ENCODE measurements around the gene GSE1. TPM values are rescaled to one million over a fixed set of nuclear protein-coding genes. Genes with fewer than 3 reads are reported as not detected.

Gene GSE1
- total and polyA plus RNA-seq, 5 donors from 2014 or later: 0.38 to 17.1 (median 0.55) TPM

DNA sequence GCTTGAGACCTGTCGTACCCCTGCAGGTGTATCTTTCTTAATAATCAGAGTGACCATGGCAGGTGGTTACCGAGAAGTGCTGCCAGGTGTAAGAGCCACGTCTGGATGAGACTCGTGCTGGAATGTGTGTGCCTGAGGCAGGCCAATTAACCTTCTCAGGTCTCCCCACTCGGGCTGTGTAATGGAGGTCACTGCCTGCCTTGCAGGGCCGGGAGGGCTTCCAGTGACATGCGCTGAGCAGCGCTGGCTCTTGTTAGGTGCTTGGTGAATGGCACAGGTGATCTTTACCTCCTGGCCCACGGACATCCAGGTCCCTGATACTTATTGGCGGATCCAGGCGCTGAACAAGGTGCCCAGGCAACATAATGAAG, 4.6 kb upstream of the GSE1 start:
- Mint-ChIP-seq H3K36me3 (no peaks in the 10 kb centered on the region), H3K27ac (no peak overlapping the region), H3K4me3 (no peak overlapping the region), H3K27me3 (peaks cover 20% of the 10 kb centered on the region), H3K9me3 (peaks cover 0 to 1% (median 0%) of the 10 kb centered on the region in 7 donors), H3K4me1 (peaks cover 0 to 22% (median 1%) of the 10 kb centered on the region in 4 donors)
- H3K27me3 ChIP-seq (ENCODE audit: control insufficient read depth, insufficient read depth, low read length): no peaks in the 10 kb centered on the region
- no peak overlapping the region for H3K4me3 ChIP-seq (ENCODE audit: low read depth, low read length)
- H3K4me1 ChIP-seq (ENCODE audit: control insufficient read depth, insufficient read depth, low read length, poor library complexity, severe bottlenecking): peaks cover 30% of the 10 kb centered on the region
- H3K36me3 ChIP-seq (ENCODE audit: control insufficient read depth, insufficient read depth, low read length): no peaks in the 10 kb centered on the region
- H3K27ac ChIP-seq (ENCODE audit: insufficient read depth, low read length, poor library complexity, severe bottlenecking): no peak overlapping the region
- no peaks in the 10 kb centered on the region for H3K9me3 ChIP-seq (ENCODE audit: control insufficient read depth in 2 of 2, low read length in 2 of 2)
- ATAC-seq (ENCODE audit: low read depth in 2 of 2): no peak
- DNase-seq: no peak

DNA sequence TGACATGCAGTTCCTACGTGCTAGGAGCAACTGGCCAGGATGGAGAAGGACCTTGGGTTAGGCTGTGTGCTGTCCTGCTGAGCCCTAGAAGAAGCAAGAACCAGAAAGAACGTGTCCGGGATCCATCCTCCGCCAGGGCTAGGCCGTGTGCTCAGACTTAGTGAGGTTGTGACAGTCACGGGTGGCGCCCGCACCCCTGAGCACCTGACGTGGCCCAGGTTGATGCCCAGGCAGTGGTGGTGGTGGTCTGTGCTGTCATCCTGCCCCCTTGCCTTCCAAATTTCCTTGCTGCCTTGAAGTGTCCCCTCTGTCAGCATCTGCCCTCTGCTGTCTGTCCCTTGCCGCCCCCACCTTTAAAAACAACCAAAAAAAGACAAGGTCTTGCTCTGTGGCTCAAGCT, 4.2 kb upstream of the GSE1 start:
- H3K27me3 ChIP-seq (ENCODE audit: control insufficient read depth, insufficient read depth, low read length): no peaks in the 10 kb centered on the region
- no peaks in the 10 kb centered on the region for H3K36me3 ChIP-seq (ENCODE audit: control insufficient read depth, insufficient read depth, low read length)
- peaks cover 20% of the 10 kb centered on the region for H3K27me3 Mint-ChIP-seq
- no peak overlapping the region for H3K27ac ChIP-seq (ENCODE audit: insufficient read depth, low read length, poor library complexity, severe bottlenecking)
- peaks cover 0 to 1% (median 0%) of the 10 kb centered on the region in 7 donors for H3K9me3 Mint-ChIP-seq
- no peak overlapping the region for H3K27ac Mint-ChIP-seq
- H3K4me3 ChIP-seq (ENCODE audit: low read depth, low read length): no peak overlapping the region
- no peak for DNase-seq
- peaks cover 0 to 22% (median 1%) of the 10 kb centered on the region in 4 donors for H3K4me1 Mint-ChIP-seq
- H3K9me3 ChIP-seq (ENCODE audit: control insufficient read depth in 2 of 2, low read length in 2 of 2): no peaks in the 10 kb centered on the region
- no peak for ATAC-seq (ENCODE audit: low read depth in 2 of 2)
- peaks cover 33% of the 10 kb centered on the region for H3K4me1 ChIP-seq (ENCODE audit: control insufficient read depth, insufficient read depth, low read length, poor library complexity, severe bottlenecking)
- H3K36me3 Mint-ChIP-seq: no peaks in the 10 kb centered on the region
- no peak overlapping the region for H3K4me3 Mint-ChIP-seq

DNA sequence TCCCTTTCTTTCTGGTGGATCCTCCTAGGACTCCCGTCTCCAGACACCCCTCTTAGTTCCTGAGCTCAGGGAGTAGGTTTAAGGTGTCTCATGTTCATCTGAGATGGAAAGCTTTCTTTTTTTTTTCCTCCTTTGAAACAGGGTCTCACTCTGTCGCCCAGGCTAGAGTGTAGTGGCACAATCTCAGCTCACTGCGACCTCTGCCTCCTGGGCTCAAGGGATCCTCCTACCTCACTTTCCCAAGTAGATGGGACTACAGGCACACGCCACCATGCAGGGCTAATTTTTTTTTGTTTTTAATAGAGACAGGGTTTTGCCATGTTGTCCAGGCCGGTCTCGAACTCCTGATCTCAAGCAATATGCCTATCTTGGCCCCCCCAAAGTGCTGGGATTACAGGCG, 3.6 kb upstream of the GSE1 start:
- DNase-seq: no peak
- Histone ChIP-seq H3K4me1 (ENCODE audit: control insufficient read depth, insufficient read depth, low read length, poor library complexity, severe bottlenecking) (peaks cover 39% of the 10 kb centered on the region), H3K36me3 (ENCODE audit: control insufficient read depth, insufficient read depth, low read length) (no peaks in the 10 kb centered on the region), H3K4me3 (ENCODE audit: low read depth, low read length) (no peak overlapping the region), H3K27me3 (ENCODE audit: control insufficient read depth, insufficient read depth, low read length) (no peaks in the 10 kb centered on the region), H3K27ac (ENCODE audit: insufficient read depth, low read length, poor library complexity, severe bottlenecking) (no peak overlapping the region), H3K9me3 (ENCODE audit: control insufficient read depth in 2 of 2, low read length in 2 of 2) (no peaks in the 10 kb centered on the region)
- ATAC-seq (ENCODE audit: low read depth in 2 of 2): no peak
- H3K9me3 Mint-ChIP-seq: peaks cover 0 to 1% (median 0%) of the 10 kb centered on the region in 7 donors
- H3K4me3 Mint-ChIP-seq: peak overlapping the region in 1 of 4 donors; percentile 12
- peaks cover 26% of the 10 kb centered on the region for H3K27me3 Mint-ChIP-seq
- no peaks in the 10 kb centered on the region for H3K36me3 Mint-ChIP-seq
- no peak overlapping the region for H3K27ac Mint-ChIP-seq
- H3K4me1 Mint-ChIP-seq: peaks cover 0 to 24% (median 1%) of the 10 kb centered on the region in 4 donors

DNA sequence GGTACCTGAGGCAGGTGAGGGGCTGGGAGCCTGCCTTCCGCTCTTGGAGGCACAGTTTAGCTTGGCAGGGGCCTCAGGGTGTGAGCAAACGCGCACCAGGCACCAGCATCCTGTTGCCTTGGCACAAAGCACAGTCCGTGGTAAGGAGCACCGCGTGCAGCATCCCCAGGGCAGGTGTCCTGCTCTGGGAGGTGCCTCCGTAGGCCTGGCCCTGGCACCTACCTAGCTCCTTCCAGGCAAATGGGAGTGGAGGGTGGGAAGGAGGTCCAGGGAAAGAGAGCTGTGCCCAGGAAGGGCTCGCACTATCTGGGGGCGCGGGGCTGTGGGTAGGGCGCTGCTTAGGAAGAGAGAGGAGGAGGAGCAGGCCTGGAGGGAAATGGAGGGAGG, 3.1 kb upstream of the GSE1 start:
- peaks cover 26% of the 10 kb centered on the region for H3K27me3 Mint-ChIP-seq
- H3K36me3 Mint-ChIP-seq: no peaks in the 10 kb centered on the region
- H3K36me3 ChIP-seq (ENCODE audit: control insufficient read depth, insufficient read depth, low read length): no peaks in the 10 kb centered on the region
- ATAC-seq (ENCODE audit: low read depth in 2 of 2): no peak
- peak overlapping the region in 2 of 4 donors; percentile 79 to 86 for H3K4me3 Mint-ChIP-seq
- H3K9me3 Mint-ChIP-seq: peaks cover 0 to 1% (median 0%) of the 10 kb centered on the region in 7 donors
- H3K27me3 ChIP-seq (ENCODE audit: control insufficient read depth, insufficient read depth, low read length): no peaks in the 10 kb centered on the region
- H3K4me1 ChIP-seq (ENCODE audit: control insufficient read depth, insufficient read depth, low read length, poor library complexity, severe bottlenecking): peaks cover 44% of the 10 kb centered on the region
- H3K9me3 ChIP-seq (ENCODE audit: control insufficient read depth in 2 of 2, low read length in 2 of 2): no peaks in the 10 kb centered on the region
- H3K27ac ChIP-seq (ENCODE audit: insufficient read depth, low read length, poor library complexity, severe bottlenecking): no peak overlapping the region
- H3K4me1 Mint-ChIP-seq: peaks cover 0 to 27% (median 1%) of the 10 kb centered on the region in 4 donors
- H3K4me3 ChIP-seq (ENCODE audit: low read depth, low read length): no peak overlapping the region
- DNase-seq: peak in 1 of 3 donors; percentile 5
- no peak overlapping the region for H3K27ac Mint-ChIP-seq

DNA sequence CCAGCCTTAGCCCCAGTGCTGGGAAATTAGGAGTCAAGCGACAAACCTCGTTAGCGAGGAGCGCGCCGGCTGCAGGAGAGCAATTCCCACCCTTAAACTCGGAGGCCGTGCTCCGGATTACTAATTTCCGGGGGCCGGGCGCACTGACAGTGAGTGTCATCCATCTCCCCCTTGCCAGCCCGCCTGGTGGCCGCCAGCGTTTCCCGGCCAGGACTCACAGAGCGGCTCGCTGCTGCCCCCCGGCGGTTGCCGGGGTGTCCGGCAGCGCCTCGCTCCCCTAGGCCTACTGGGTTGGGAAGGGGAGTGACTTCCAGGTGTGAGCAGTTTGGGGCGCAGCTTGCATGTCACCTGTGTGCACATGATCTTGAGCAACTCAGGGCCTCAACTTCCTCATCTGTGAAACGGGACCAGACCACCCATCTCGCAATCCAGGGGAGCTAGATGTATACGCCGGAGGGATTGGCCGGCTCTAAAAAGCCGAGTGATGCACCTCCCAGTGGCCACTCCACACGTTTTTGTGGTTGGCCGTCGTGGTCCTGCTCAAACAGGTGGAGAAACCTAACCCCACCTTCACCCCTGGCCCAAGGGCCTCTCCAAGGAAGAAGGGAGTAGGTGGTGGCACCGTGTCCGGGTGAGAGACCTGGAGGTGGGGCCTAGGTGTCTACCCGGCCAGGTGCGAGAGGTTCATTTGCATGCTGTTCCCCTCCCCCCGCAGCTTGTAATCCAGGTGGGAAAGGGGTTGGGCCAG, 2.5 kb upstream of the GSE1 start:
- Mint-ChIP-seq H3K27me3 (peaks cover 30% of the 10 kb centered on the region), H3K9me3 (peaks cover 0 to 1% (median 0%) of the 10 kb centered on the region in 7 donors), H3K36me3 (no peaks in the 10 kb centered on the region), H3K4me3 (peak overlapping the region; percentile 78 to 93 (median 82)), H3K27ac (no peak overlapping the region), H3K4me1 (peaks cover 0 to 33% (median 5%) of the 10 kb centered on the region in 4 donors)
- DNase-seq (peak; percentile 68 to 78 (median 78)), ATAC-seq (ENCODE audit: low read depth in 2 of 2) (peak; percentile 74 to 79)
- Histone ChIP-seq H3K4me1 (ENCODE audit: control insufficient read depth, insufficient read depth, low read length, poor library complexity, severe bottlenecking) (peaks cover 47% of the 10 kb centered on the region), H3K27ac (ENCODE audit: insufficient read depth, low read length, poor library complexity, severe bottlenecking) (no peak overlapping the region), H3K4me3 (ENCODE audit: low read depth, low read length) (no peak overlapping the region), H3K9me3 (ENCODE audit: control insufficient read depth in 2 of 2, low read length in 2 of 2) (no peaks in the 10 kb centered on the region), H3K36me3 (ENCODE audit: control insufficient read depth, insufficient read depth, low read length) (no peaks in the 10 kb centered on the region), H3K27me3 (ENCODE audit: control insufficient read depth, insufficient read depth, low read length) (no peaks in the 10 kb centered on the region)

DNA sequence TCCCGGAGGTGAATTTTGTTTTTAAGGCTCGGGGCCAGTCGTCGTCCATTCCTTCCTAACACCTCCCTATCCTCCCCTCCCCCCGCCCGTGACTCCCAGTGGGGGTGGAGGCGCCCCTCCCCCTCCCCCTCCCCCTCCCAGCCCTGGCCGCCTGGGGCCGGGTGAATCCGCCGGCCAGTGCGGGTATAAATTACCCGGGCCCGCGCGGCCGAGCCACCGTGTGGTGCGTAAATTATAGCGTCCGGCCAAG, 2.0 kb upstream of the GSE1 start:
- Mint-ChIP-seq H3K4me3 (peak overlapping the region; percentile 78 to 93 (median 82)), H3K9me3 (peaks cover 0 to 1% (median 0%) of the 10 kb centered on the region in 7 donors), H3K27me3 (peaks cover 30% of the 10 kb centered on the region), H3K4me1 (peaks cover 0 to 38% (median 6%) of the 10 kb centered on the region in 4 donors), H3K36me3 (no peaks in the 10 kb centered on the region), H3K27ac (no peak overlapping the region)
- ATAC-seq (ENCODE audit: low read depth in 2 of 2) (no peak), DNase-seq (no peak)
- Histone ChIP-seq H3K36me3 (ENCODE audit: control insufficient read depth, insufficient read depth, low read length) (no peaks in the 10 kb centered on the region), H3K27me3 (ENCODE audit: control insufficient read depth, insufficient read depth, low read length) (no peaks in the 10 kb centered on the region), H3K9me3 (ENCODE audit: control insufficient read depth in 2 of 2, low read length in 2 of 2) (no peaks in the 10 kb centered on the region), H3K4me1 (ENCODE audit: control insufficient read depth, insufficient read depth, low read length, poor library complexity, severe bottlenecking) (peaks cover 52% of the 10 kb centered on the region), H3K4me3 (ENCODE audit: low read depth, low read length) (no peak overlapping the region), H3K27ac (ENCODE audit: insufficient read depth, low read length, poor library complexity, severe bottlenecking) (no peak overlapping the region)

DNA sequence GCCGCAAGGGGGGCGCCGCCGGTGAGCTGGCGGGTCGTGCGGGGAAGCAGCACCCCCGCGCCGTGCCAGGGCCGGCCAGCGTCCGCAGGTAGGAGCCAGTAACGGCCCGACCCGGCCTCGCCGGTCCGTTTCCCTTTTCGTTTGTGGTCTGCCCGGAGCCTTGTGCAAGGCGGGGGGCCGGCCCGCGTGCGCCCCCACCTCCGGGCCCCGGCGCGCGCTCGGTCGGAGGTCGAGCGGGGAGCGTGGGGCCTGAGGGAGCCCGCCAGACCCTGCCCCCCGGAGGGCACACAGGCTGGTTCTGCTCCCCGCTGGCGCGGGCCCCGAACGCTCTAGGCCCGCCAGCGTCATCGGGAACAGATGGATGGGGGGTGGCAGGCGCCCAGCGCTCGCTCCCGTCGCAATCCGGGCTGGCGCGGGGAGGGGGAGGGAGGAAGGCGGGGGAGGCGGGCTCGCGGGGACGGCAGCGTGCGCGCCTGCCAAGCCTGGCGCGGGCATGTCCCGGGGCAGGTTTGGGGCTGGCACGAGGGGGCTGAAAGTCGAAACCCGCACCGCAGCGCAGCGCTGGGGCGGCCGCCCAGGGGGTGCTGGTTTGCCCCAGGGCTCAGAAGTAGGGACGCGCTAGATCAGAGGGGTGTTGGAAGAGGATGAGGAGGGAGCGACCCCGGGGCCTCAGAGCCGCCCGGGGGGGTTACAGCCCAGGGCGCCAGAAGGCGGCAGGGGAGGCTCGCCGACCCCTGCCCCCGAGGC, 1.5 kb upstream of the GSE1 start:
- Histone ChIP-seq H3K9me3 (ENCODE audit: control insufficient read depth in 2 of 2, low read length in 2 of 2) (no peaks in the 10 kb centered on the region), H3K4me3 (ENCODE audit: low read depth, low read length) (no peak overlapping the region), H3K27ac (ENCODE audit: insufficient read depth, low read length, poor library complexity, severe bottlenecking) (peak overlapping the region; percentile 41), H3K36me3 (ENCODE audit: control insufficient read depth, insufficient read depth, low read length) (no peaks in the 10 kb centered on the region), H3K27me3 (ENCODE audit: control insufficient read depth, insufficient read depth, low read length) (no peaks in the 10 kb centered on the region), H3K4me1 (ENCODE audit: control insufficient read depth, insufficient read depth, low read length, poor library complexity, severe bottlenecking) (peaks cover 57% of the 10 kb centered on the region)
- Mint-ChIP-seq H3K9me3 (peaks cover 0 to 1% (median 0%) of the 10 kb centered on the region in 7 donors), H3K4me3 (peak overlapping the region in 1 of 4 donors; percentile 63), H3K4me1 (peaks cover 0 to 40% (median 7%) of the 10 kb centered on the region in 4 donors), H3K27me3 (peaks cover 30% of the 10 kb centered on the region), H3K36me3 (no peaks in the 10 kb centered on the region), H3K27ac (no peak overlapping the region)
- peak; percentile 20 to 35 (median 27) for DNase-seq
- ATAC-seq (ENCODE audit: low read depth in 2 of 2): no peak

Measured in CD4-positive, CD25-positive, alpha-beta regulatory T cell (primary cell).